Measurements from ENCODE around the gene MAPKAPK5.

The MAPKAPK5 gene

DNA sequence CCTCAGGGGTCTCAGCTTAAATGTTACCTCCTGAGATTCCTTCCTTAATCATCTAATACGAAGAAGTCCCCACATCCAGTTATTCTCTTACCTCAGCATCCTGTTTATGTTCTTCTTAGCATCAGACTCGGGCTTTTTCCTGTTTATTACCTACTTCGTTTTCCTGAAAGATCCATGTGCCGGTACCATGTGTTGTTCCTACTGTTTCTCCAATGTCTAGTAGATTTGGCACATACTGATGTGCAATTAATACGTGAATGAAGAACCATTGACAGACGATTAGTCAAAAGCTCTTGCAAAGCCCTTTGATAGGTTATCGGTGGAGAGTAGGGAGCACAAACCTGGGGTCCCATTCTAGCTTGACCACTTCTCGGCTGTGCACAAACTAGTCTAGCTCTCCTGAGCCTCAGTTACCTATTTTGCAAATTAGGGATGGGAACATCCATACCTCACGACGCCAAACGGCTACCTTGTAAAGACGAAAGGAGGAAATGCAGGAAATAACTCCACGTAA is 735 bp upstream of the MAPKAPK5 start:
- peaks cover 44% of the 10 kb centered on the region for H4K20me1 ChIP-seq
- H3K27ac ChIP-seq = peak overlapping the region; percentile 96
- H3K36me3 ChIP-seq = peaks cover 50% of the 10 kb centered on the region
- H3K9ac ChIP-seq = peak overlapping the region; percentile 96
- peak overlapping the region; percentile 87 for H3K4me2 ChIP-seq
- H3K4me1 ChIP-seq = peaks cover 43% of the 10 kb centered on the region
- no peak for TF ChIP-seq Cebpa-rat (IDR thresholded peaks at IDR 0.05)
- peak overlapping the region; percentile 99 for H3K4me3 ChIP-seq
- H3K9me3 ChIP-seq = no peaks in the 10 kb centered on the region
- no peaks in the 10 kb centered on the region for H3K27me3 ChIP-seq

DNA sequence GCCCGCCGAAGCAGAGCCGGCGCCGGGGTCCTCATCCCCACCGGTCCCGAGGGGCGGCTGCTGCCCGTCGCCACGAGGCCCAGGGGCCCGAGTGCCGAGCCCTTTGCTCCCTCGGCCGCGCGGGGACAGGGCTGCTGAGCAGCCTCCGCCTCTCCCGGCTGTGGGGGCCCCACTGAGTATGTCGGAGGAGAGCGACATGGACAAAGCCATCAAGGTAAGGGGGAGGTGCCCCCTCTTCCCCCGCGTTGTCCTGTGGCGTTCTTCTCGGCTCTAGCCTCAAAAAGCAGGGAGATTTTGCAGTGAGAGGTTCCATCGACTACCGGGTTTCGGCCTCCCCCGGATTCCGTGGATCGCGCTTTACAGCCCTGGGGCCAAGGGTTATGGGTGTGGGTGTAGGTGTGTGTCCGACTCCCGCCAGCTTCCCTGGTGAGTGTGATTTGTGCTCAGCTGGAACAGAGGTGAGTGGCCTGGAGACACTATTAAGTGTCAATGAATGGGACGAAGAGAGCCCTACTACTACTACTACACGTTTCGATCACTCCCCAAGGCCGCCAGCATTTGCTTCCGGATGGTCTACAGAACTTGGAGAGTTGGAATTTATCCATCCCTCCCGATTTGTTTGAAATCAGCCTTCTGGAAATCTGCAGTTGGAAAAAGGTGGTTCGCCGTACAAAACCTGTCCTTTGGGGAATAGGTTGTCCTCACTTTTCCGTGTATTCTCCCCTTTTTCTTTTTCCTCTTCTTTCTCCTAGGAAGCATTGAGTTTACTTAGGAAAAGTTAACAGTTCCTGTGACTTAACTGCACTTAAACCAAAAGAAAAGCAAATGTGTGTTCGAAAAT is 748 bp downstream of the MAPKAPK5 start:
- Histone ChIP-seq H3K27me3 (no peaks in the 10 kb centered on the region), H3K4me3 (peak overlapping the region; percentile 99), H3K9me3 (peaks cover 7% of the 10 kb centered on the region; the same call in 1 of the 2 replicates), H3K27ac (peak overlapping the region; percentile 96), H3K36me3 (peaks cover 64% of the 10 kb centered on the region), H4K20me1 (peaks cover 59% of the 10 kb centered on the region), H3K4me2 (peak overlapping the region; percentile 88), H3K9ac (peak overlapping the region; percentile 96), H3K4me1 (peaks cover 43% of the 10 kb centered on the region)
- no peak for TF ChIP-seq Cebpa-rat (IDR thresholded peaks at IDR 0.05)

DNA sequence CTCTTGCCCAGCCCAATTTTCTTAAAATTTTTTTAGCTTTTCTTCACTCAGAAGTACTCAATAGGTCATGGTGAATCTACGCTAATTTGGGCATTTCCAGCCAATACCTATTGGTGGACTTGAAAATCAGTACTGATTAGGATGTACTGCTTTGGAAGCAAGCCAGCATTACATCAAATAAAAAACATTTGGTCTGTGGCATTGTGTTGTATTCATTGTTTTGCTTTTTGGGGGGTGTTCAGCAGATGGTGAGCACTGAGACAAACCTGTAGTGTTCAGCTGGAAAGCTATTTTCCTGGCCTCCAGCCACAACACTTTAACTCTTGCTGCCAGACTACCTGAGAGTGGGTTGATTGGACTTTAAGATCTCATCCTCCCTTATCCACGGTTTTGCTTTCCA is 4.0 kb downstream of the MAPKAPK5 start:
- H3K4me3 ChIP-seq = no peak overlapping the region
- TF ChIP-seq Cebpa-rat (IDR thresholded peaks at IDR 0.05) = no peak
- no peak overlapping the region for H3K27ac ChIP-seq
- H3K9ac ChIP-seq = no peak overlapping the region
- no peak overlapping the region for H3K4me2 ChIP-seq
- peaks cover 27% of the 10 kb centered on the region for H3K4me1 ChIP-seq
- H4K20me1 ChIP-seq = peaks cover 84% of the 10 kb centered on the region
- H3K36me3 ChIP-seq = peaks cover 70% of the 10 kb centered on the region
- H3K9me3 ChIP-seq = peaks cover 32% of the 10 kb centered on the region
- H3K27me3 ChIP-seq = no peaks in the 10 kb centered on the region

DNA sequence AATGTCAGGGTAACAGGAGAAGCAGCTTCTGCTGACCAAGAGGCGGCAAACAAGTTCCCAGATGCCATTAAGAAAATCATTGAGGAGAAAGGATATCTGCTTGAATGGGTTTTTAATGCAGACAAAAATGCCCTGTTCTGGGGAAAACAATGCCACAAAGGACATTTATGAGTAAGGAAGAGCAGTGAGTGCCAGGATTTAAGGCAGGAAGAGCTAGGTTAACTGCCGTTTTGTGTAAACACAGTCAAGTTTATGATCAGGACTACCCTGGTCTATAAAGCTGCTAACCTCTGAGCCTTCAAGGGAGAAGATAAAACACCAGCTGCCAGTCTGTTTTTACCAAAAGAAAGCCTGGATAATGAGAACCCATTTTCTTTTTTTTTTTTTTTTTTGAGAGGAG is 8.5 kb downstream of the MAPKAPK5 start:
- Histone ChIP-seq H3K4me3 (no peak overlapping the region), H3K9ac (no peak overlapping the region), H3K4me2 (no peak overlapping the region), H3K27ac (no peak overlapping the region), H3K27me3 (no peaks in the 10 kb centered on the region), H4K20me1 (peaks cover 100% of the 10 kb centered on the region), H3K36me3 (peaks cover 97% of the 10 kb centered on the region), H3K4me1 (0 out of 2 replicates have a peak, but pooled peaks cover 1% of the 10 kb centered on the region), H3K9me3 (peaks cover 32% of the 10 kb centered on the region)
- no peak for TF ChIP-seq Cebpa-rat (IDR thresholded peaks at IDR 0.05)

DNA sequence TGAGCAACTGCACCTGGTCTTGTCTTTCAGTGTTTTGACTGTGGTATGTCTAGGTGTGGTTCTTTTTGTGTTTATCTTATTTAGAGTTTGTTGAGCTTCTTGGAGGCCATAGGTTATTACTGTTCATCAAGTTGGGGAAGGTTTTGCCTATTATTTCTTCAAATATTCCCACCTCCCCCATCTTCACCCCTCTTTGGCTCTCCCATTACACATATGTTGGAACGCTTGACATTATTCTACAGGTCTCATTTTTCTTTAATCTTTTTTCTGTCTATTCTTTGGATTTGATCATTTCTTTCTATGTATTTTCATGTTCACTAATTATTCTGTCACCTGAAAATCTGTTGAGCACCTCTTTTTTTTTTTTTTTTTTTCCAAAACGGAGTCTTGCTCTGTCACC is 16.2 kb downstream of the MAPKAPK5 start:
- Histone ChIP-seq H3K27ac (no peak overlapping the region), H3K36me3 (peaks cover 78% of the 10 kb centered on the region), H3K9me3 (peaks cover 10% of the 10 kb centered on the region), H4K20me1 (peaks cover 100% of the 10 kb centered on the region), H3K27me3 (no peaks in the 10 kb centered on the region), H3K4me3 (no peak overlapping the region), H3K4me1 (no peaks in the 10 kb centered on the region), H3K4me2 (no peak overlapping the region), H3K9ac (no peak overlapping the region)
- no peak for TF ChIP-seq Cebpa-rat (IDR thresholded peaks at IDR 0.05)

DNA sequence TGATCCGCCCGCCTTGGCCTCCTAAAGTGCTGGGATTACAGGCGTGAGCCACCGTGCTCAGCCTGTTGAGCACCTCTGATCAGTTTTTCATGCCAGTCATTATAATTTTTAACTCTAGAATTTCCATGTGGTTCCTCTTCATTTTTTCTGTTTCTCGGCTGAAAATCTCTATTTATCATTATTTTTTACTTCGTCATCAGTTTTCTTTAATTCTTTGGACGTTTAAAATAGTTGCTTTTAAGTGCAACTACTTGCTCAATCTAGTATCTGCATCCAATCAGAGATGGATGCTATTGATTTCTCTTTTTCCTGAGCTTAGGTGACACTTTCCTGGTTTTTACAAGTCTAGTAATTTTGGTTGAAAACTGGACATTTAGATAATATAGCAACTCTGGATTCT is 16.8 kb downstream of the MAPKAPK5 start:
- no peak for TF ChIP-seq Cebpa-rat (IDR thresholded peaks at IDR 0.05)
- H3K27ac ChIP-seq = no peak overlapping the region
- peaks cover 100% of the 10 kb centered on the region for H4K20me1 ChIP-seq
- H3K4me1 ChIP-seq = no peaks in the 10 kb centered on the region
- H3K36me3 ChIP-seq = peaks cover 78% of the 10 kb centered on the region
- no peak overlapping the region for H3K4me2 ChIP-seq
- no peak overlapping the region for H3K4me3 ChIP-seq
- no peaks in the 10 kb centered on the region for H3K27me3 ChIP-seq
- peaks cover 10% of the 10 kb centered on the region for H3K9me3 ChIP-seq
- no peak overlapping the region for H3K9ac ChIP-seq

DNA sequence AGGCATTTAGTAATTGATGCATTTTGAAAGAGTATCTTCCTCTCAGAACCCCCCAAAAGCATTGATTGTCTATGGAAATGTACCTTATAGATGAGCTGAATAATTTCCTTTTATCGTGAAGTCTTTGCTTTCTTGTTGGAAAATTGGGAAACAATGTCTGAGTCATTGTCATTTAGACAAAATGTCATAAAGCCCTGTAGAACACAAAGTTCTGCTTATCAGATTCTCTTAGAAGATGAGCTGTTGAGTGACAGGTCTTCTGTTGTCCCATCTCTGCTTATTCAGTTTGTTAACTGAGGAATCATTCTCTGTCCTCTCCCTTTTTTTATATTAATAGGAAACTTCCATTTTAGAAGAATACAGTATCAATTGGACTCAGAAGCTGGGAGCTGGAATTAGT is 22.9 kb downstream of the MAPKAPK5 start:
- peaks cover 98% of the 10 kb centered on the region for H3K36me3 ChIP-seq
- no peak for TF ChIP-seq Cebpa-rat (IDR thresholded peaks at IDR 0.05)
- no peaks in the 10 kb centered on the region for H3K9me3 ChIP-seq
- peaks cover 100% of the 10 kb centered on the region for H4K20me1 ChIP-seq
- H3K4me2 ChIP-seq = no peak overlapping the region
- H3K4me3 ChIP-seq = no peak overlapping the region
- H3K27ac ChIP-seq = no peak overlapping the region
- no peak overlapping the region for H3K9ac ChIP-seq
- no peaks in the 10 kb centered on the region for H3K4me1 ChIP-seq
- no peaks in the 10 kb centered on the region for H3K27me3 ChIP-seq

DNA sequence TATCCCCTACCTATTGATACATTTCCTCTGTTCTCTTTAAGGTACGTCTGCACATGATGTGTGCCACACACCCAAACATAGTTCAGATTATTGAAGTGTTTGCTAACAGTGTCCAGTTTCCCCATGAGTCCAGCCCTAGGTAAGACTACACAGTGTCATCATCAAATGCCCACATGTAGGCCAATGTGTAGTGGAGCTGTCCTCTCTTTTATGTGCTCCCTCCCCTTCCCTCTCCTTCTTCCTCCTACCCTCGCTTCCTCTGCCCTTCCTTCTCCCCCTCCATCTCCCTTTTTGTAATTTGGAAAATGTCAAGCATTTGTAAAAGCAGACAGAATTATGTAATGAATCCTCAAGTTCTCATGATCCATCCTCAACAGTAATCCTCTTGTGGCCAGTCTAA is 25.5 kb downstream of the MAPKAPK5 start:
- peaks cover 88% of the 10 kb centered on the region for H4K20me1 ChIP-seq
- no peaks in the 10 kb centered on the region for H3K9me3 ChIP-seq

DNA sequence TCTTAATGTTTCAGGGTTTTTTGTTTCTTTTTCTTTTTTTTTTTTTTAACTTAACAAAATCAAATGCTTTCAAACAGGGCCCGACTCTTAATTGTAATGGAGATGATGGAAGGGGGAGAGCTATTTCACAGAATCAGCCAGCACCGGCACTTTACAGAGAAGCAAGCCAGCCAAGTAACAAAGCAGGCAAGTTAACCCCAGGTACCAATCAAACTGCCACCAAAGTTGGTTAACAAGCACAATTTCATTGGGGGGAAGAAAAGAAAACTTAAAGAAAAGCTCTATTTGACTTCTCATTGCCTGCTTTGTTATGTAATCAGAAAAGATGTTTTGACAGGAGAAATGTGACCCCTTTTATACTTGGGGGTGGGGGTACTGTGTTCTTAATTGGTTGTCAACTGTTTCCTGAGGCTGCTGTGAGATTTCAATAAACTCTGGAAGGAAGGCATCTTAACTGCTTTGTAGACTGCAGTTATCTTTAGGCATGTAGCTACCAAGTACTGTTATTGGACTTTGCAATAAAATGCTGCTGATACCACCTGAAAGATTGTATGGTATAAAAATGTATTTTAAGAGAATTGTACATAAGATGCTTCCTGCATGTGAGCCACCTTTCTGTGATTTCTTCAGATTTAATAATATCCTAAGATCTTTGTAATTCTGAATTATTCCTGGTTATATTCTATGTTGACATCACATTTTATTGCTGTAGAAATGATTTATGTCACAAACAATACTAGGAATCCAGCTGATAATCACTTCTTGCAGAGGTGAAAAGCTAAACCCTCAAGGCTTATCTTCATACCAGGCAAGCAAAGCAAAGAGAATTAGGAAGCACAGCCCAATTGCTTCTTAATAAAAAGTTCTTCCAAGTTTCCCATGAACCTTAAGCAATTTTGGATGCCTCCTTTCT is 26.9 kb downstream of the MAPKAPK5 start:
- H3K4me3 ChIP-seq = no peak overlapping the region
- H3K9ac ChIP-seq = no peak overlapping the region
- H3K36me3 ChIP-seq = peaks cover 97% of the 10 kb centered on the region
- no peak overlapping the region for H3K4me2 ChIP-seq
- no peaks in the 10 kb centered on the region for H3K9me3 ChIP-seq
- H3K27me3 ChIP-seq = no peaks in the 10 kb centered on the region
- no peak for TF ChIP-seq Cebpa-rat (IDR thresholded peaks at IDR 0.05)
- no peaks in the 10 kb centered on the region for H3K4me1 ChIP-seq
- no peak overlapping the region for H3K27ac ChIP-seq
- H4K20me1 ChIP-seq = peaks cover 88% of the 10 kb centered on the region

More for the DNA sequence above, 25.5 kb downstream of the MAPKAPK5 start:
- Histone ChIP-seq H3K4me1 (no peaks in the 10 kb centered on the region), H3K4me2 (no peak overlapping the region), H3K4me3 (no peak overlapping the region), H3K27ac (no peak overlapping the region), H3K9ac (no peak overlapping the region), H3K36me3 (peaks cover 98% of the 10 kb centered on the region), H3K27me3 (no peaks in the 10 kb centered on the region)
- TF ChIP-seq Cebpa-rat (IDR thresholded peaks at IDR 0.05) = no peak
